A549 (cell line): Measurements from ENCODE around the gene DNAH11. TPM values are rescaled to one million over a fixed set of nuclear protein-coding genes. Genes with fewer than 3 reads are reported as not detected.

Experiments used
- ATAC-seq, 2 experiments: fragments of 200-7000 bp in 1 of 2; fragments of >200 bp in 1 of 2; cut with Nextera tagmentation in 1 of 2; cut with Tn5 transposase in 1 of 2; 3 replicates each; pipeline versions ENCODE4 v1.8.0 to v1.9.1; 2018 to 2020; ENCODE audit warnings: mild to moderate bottlenecking in 1 of 2, moderate library complexity in 1 of 2
- CTCF ChIA-PET: fragments of 300-600 bp; sonication (Branson Sonifier 250); formaldehyde crosslinking; extraction: SDS; loops from one replicate; lab custom pipeline; 2021; ENCODE audit warnings: antibody characterized with exemption, inconsistent platforms; lab: Yijun Ruan, JAX
- POLR2A ChIA-PET: fragments of 350-600 bp; formaldehyde crosslinking; extraction: SDS; loops from one replicate; lab custom pipeline; 2021; ENCODE audit warnings: antibody characterized with exemption, inconsistent platforms; lab: Yijun Ruan, JAX
- DNase-seq, 2 experiments: peaks; one replicate each; pipeline versions ENCODE4 v3.0.0 to v3.0.0-alpha.2; 2011 to 2016; ENCODE audit warnings: low read depth in 1 of 2, low spot score in 1 of 2
- FAIRE-seq: peaks from 2 replicates; lab custom pipeline; 2011; peaks lifted over from hg19 to GRCh38; lab: Jason Lieb, UNC
- H3K27ac ChIP-seq, 2 experiments: fragments of >200 bp; sonication (Bioruptor Twin); formaldehyde crosslinking; 3 replicates each; pipeline ENCODE4 v1.5.1; 2016 to 2017
- H3K4me1 ChIP-seq: fragments of >200 bp; sonication (Bioruptor Twin); formaldehyde crosslinking; 3 replicates; pipeline ENCODE4 v1.6.1; 2016
- H3K4me2 ChIP-seq: fragments of >200 bp; sonication (Bioruptor Twin); formaldehyde crosslinking; 3 replicates; pipeline ENCODE4 v1.6.1; 2016
- H3K4me3 ChIP-seq: fragments of >200 bp; sonication (Bioruptor Twin); formaldehyde crosslinking; 3 replicates; pipeline ENCODE4 v1.5.1; 2016
- H3K9me3 ChIP-seq: fragments of >200 bp; sonication (Bioruptor Twin); formaldehyde crosslinking; 3 replicates; pipeline ENCODE4 v1.6.1; 2016
- CBX2 ChIP-seq: fragments of 200-600 bp; sonication (generic); IDR thresholded peaks from 2 replicates; pipeline ENCODE4 v1.6.1; 2016; ENCODE audit warnings: low read depth, mild to moderate bottlenecking, borderline replicate concordance
- CBX8 ChIP-seq: fragments of 200-600 bp; sonication (generic); IDR thresholded peaks from 2 replicates; pipeline ENCODE4 v1.6.1; 2016
- CEBPB ChIP-seq, 2 experiments: fragments of >200 bp in 1 of 2; sonication (Bioruptor Twin) in 1 of 2; formaldehyde crosslinking in 1 of 2; IDR thresholded peaks; 2 replicates each; pipeline ENCODE4 v1.6.1; 2012 to 2016
- E2F6 ChIP-seq: IDR thresholded peaks from 2 replicates; pipeline ENCODE4 v1.6.1; 2012; ENCODE audit warnings: low read depth, borderline replicate concordance
- EP300 ChIP-seq, 2 experiments: fragments of >200 bp; sonication (Bioruptor Twin); formaldehyde crosslinking; IDR thresholded peaks; 2 replicates in 1 of 2; 3 replicates in 1 of 2; pipeline ENCODE4 v1.6.1; 2016 to 2017
- FOSB ChIP-seq: fragments of 250-450 bp; sonication (Bioruptor Pico); IDR thresholded peaks from 2 replicates; pipeline ENCODE4 v1.5.0; 2020; ENCODE audit warnings: mild to moderate bottlenecking, moderate library complexity
- GATA3 ChIP-seq: IDR thresholded peaks from 2 replicates; pipeline ENCODE4 v1.6.1; 2012; ENCODE audit warnings: borderline replicate concordance
- HES2 ChIP-seq: fragments of >200 bp; sonication (Bioruptor Twin); formaldehyde crosslinking; IDR thresholded peaks from 2 replicates; pipeline ENCODE4 v1.6.1; 2016
- HOXA7 ChIP-seq: fragments of 250-450 bp; sonication (Bioruptor Pico); IDR thresholded peaks from 2 replicates; pipeline ENCODE4 v1.5.0; 2020; ENCODE audit warnings: mild to moderate bottlenecking, moderate library complexity
- MAX ChIP-seq: IDR thresholded peaks from 2 replicates; pipeline ENCODE4 v1.6.1; 2012
- MAZ ChIP-seq: fragments of 150-350 bp; IDR thresholded peaks from 2 replicates; pipeline ENCODE4 v1.6.1; 2014; ENCODE audit warnings: antibody characterized with exemption, low read depth, low read length, borderline replicate concordance
- PBX3 ChIP-seq: IDR thresholded peaks from 2 replicates; pipeline ENCODE4 v1.6.1; 2012
- POLR2A ChIP-seq: IDR thresholded peaks from 2 replicates; pipeline ENCODE4 v1.6.1; 2012; ENCODE audit warnings: mild to moderate bottlenecking, low read length
- POLR2AphosphoS2 ChIP-seq: conservative IDR thresholded peaks from 2 replicates; pipeline ENCODE4 v1.6.1; 2012; ENCODE audit warnings: low read length, improper control_type of control experiment, inconsistent platforms
- RCOR1 ChIP-seq: fragments of 150-350 bp; IDR thresholded peaks from 2 replicates; pipeline ENCODE4 v1.6.1; 2014; ENCODE audit warnings: antibody characterized with exemption, low read length, low read depth
- REST ChIP-seq: fragments of 200-600 bp; sonication (generic); IDR thresholded peaks from 2 replicates; pipeline ENCODE4 v1.6.1; 2016; ENCODE audit warnings: antibody characterized with exemption, mild to moderate bottlenecking, moderate library complexity
- RNF2 ChIP-seq: fragments of 200-600 bp; sonication (generic); IDR thresholded peaks from 2 replicates; pipeline ENCODE4 v1.6.1; 2016; ENCODE audit warnings: low read depth, mild to moderate bottlenecking, antibody characterized with exemption, moderate library complexity, borderline replicate concordance
- SREBF2 ChIP-seq: fragments of 450-650 bp; IDR thresholded peaks from 2 replicates; pipeline ENCODE4 v1.6.1; 2014; ENCODE audit warnings: mild to moderate bottlenecking, moderate library complexity
- USF2 ChIP-seq: fragments of 450-650 bp; IDR thresholded peaks from 2 replicates; pipeline ENCODE4 v1.6.1; 2014; ENCODE audit warnings: antibody characterized with exemption
- WGBS: methylation state at CpG from one replicate; pipeline ENCODE4 v1.1.6; 2017; ENCODE audit errors: missing lambda C conversion rate; 5-methylcytosine and 5-hydroxymethylcytosine counted together
- polyA plus RNA-seq, 4 experiments: library from polyadenylated mRNA; depleted of rRNA in 3 of 4; stranded (reverse); fragments of >200 nt; fragmentation: RNase III in 1 of 4; extraction: RNeasy Plus Mini Kit Qiagen cat#74134 plus additional on column Dnase treatment in 1 of 4; gene quantifications; 2 replicates in 3 of 4; 3 replicates in 1 of 4; pipeline ENCODE4 v1.2.3, GENCODE V29; 2011 to 2017

The DNAH11 gene
- polyA plus RNA-seq, 2 of the 4 experiments (the other 2 are of a cell fraction): 0.03 to 0.13 TPM

- WGBS: 18% methylated on average over 2 of the region's 2 CpGs
- DNase-seq (no peak), ATAC-seq (no peak), FAIRE-seq (no peak)
- Histone ChIP-seq H3K4me2 (no peak overlapping the region), H3K4me1 (no peaks in the 10 kb centered on the region), H3K4me3 (no peak overlapping the region), H3K9me3 (no peaks in the 10 kb centered on the region), H3K27ac (no peak overlapping the region)
- TF ChIP-seq CEBPB (IDR thresholded peaks at IDR 0.05) (no peak), SREBF2 (no peak), E2F6 (no peak), MAX (no peak), RNF2 (no peak), EP300 (IDR thresholded peaks at IDR 0.05) (no peak), MAZ (no peak), HES2 (no peak), FOSB (CRISPR knock-in tag) (no peak), HOXA7 (CRISPR knock-in tag) (no peak), RCOR1 (no peak), CBX2 (no peak), USF2 (no peak), POLR2A (no peak), PBX3 (no peak), POLR2AphosphoS2 (no peak)
- POLR2A ChIA-PET: no interaction called here
- CTCF ChIA-PET: no interaction called here
These were observed 240.2 kb downstream of the DNAH11 start for GRCh38 chr7:21782996-21783395.

GRCh38 chr7:21784989-21785388, 242.2 kb downstream of the DNAH11 start:
- ATAC-seq (no peak), DNase-seq (no peak)
- TF ChIP-seq PBX3 (no peak), CBX8 (peak; percentile 79; the same call in 1 of the 2 replicates), RNF2 (peak; percentile 84)
- TF ChIP-seq, all 56 proteins: peak for 2
- Histone ChIP-seq H3K27ac (no peak overlapping the region), H3K4me2 (no peak overlapping the region), H3K4me1 (no peaks in the 10 kb centered on the region), H3K4me3 (no peak overlapping the region), H3K9me3 (no peaks in the 10 kb centered on the region)
- POLR2A ChIA-PET: no interaction called here
- CTCF ChIA-PET: interaction anchor here (1.6 kb wide), 1 partner anchor 16 kb away, joined by 6 read pairs; no protein-coding TSS in a partner anchor
- WGBS: under 1% methylated on average over 4 of the region's 4 CpGs
- FAIRE-seq: no peak

- no peak for DNase-seq
- Histone ChIP-seq H3K9me3 (no peaks in the 10 kb centered on the region), H3K4me3 (no peak overlapping the region), H3K4me1 (no peaks in the 10 kb centered on the region), H3K27ac (no peak overlapping the region), H3K4me2 (no peak overlapping the region)
- CTCF ChIA-PET: no interaction called here
- POLR2A ChIA-PET: no interaction called here
- 15% methylated on average over 1 of the region's 1 CpG for WGBS
- no peak for ATAC-seq
- TF ChIP-seq PBX3 (no peak), REST (no peak), RNF2 (no peak), GATA3 (no peak)
- FAIRE-seq: no peak
These were observed 263.0 kb downstream of the DNAH11 start for GRCh38 chr7:21805791-21806190.
